HG03175 (cell line): ENCODE data around the gene RUVBL2.

Experiments used
- ATAC-seq: cut with Tn5 transposase; IDR thresholded peaks from one replicate; pipeline ENCODE4 v1.9.1; 2021; ENCODE audit warnings: mild to moderate bottlenecking, moderate library complexity; ENCODE audit not compliant: unreplicated experiment

The RUVBL2 gene

DNA sequence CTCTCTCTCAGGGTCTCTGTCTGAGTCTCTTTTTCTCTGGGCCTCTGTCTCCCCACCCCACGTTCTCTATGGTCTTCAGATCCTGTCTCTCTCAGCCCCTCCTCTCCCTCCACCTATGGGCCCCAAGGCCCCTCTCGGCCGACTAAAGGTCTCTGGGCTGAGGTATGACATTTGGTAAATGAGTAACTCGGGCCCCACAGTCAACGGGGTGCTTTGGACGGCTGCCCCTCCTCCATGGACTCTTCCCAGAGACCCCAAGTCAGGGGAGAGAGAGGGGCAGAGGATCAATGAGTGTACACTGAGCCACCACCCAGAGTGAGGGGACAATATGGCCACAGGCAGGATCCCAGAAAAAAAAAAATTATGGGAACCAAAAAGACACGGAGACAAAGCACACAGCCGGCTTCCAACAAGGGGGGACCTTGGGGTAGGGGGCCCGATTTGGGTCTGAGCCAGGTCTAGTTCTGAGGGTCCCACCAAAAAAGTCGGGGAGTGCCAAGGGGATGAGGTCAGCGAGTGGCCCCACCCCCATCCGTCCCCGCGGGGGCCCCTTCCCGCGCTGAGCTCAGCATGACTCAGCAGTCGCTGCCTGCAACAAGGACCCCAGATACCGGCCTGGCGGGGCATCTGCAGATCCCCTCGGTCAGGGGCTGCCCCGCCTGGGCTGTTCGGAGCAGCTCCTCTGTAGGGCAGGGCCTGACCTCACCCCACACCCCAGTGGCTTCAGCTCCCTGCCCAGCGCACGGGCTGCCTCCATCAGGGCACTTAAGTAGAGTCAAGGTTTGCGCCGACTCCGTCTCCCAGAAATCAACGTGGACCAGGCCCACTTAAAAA, 30.1 kb upstream of the RUVBL2 start:
- ATAC-seq, result no peak

DNA sequence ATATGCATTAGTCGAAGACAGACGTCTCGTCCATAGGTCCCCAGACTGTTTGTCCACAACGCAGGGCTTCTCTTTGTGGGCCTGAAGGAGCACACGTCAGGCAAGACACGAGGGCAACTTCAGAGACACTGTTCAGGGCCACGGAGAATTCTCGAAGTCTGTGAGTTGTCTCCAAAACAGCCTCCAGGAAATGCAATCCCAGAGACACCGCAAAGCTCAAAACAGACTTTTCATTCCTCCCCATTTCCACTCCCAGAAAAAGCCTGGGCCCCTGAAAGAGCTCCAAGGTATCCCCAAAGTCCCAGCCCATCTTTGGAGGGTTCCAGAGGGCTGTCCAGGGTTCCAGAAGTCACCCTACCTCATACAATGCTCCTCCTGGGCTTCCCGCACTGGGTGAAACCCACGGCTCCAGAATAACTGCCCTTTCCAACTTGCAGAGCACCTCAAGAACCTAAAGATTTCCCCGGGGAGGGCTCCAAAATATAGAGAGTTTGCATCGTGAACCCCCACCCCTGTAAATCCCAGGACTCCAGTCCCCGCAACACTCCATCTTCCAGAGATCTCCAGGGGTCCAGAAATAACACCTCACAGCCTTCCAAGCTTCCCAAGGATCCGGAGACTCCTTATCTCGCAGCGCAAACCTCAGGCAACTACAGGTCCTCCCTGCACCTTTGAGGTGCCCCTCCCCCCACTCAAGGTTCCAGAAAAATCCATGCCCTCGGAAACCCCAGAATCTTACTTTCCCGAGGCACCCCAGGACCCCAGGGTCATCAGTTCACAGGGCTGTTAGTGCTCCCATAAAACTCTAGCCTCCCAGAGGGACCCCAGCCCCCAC, 29.3 kb upstream of the RUVBL2 start:
- ATAC-seq, result no peak

DNA sequence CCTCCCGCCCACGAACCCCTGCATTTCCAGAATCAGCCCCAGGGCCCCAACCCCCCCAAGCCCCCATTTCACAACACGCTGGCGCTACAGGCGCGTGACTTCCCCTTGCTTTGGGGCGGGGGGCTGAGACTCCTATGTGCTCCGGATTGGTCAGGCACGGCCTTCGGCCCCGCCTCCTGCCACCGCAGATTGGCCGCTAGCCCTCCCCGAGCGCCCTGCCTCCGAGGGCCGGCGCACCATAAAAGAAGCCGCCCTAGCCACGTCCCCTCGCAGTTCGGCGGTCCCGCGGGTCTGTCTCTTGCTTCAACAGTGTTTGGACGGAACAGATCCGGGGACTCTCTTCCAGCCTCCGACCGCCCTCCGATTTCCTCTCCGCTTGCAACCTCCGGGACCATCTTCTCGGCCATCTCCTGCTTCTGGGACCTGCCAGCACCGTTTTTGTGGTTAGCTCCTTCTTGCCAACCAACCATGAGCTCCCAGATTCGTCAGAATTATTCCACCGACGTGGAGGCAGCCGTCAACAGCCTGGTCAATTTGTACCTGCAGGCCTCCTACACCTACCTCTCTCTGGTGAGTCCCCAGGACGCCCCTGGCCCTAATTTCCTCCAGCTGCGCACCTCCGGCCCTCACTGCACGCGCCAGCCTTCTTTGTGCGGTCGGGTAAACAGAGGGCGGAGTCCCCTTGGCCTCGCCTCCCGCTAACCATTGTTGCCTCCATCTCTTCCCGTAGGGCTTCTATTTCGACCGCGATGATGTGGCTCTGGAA, 28.5 kb upstream of the RUVBL2 start, which contains the start of gene FTL:
TSS of gene FTL (plus strand) at position 270 of the 766 bp plus-strand sequence. CDS start at position 469, 199 bp downstream.
- peak; percentile 65 for ATAC-seq

DNA sequence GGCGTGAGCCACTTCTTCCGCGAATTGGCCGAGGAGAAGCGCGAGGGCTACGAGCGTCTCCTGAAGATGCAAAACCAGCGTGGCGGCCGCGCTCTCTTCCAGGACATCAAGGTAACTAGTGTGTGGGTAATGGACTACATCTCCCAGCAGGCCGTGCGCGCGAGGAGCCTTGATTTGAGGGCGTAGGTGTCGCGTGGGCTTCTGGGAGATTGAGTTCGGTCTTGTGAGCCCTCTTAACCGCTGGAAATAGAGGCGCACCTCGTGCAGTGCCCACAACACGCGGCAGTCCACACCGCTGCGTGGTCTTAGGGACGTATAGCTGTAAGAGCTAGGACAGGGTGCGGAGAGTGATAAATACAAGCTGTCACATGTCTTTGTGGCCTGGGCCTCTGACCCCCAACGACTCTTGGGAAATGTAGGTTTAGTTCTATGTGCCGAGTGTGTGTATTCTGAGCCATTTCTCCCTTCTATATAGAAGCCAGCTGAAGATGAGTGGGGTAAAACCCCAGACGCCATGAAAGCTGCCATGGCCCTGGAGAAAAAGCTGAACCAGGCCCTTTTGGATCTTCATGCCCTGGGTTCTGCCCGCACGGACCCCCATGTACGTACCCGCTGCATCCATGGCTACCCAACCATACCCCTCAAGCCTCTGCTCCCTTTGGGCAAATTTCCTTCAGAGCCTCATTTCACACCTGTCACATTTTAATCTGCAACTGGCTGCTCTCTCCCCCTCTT, 27.7 kb upstream of the RUVBL2 start:
- ATAC-seq, result peak; percentile 34

DNA sequence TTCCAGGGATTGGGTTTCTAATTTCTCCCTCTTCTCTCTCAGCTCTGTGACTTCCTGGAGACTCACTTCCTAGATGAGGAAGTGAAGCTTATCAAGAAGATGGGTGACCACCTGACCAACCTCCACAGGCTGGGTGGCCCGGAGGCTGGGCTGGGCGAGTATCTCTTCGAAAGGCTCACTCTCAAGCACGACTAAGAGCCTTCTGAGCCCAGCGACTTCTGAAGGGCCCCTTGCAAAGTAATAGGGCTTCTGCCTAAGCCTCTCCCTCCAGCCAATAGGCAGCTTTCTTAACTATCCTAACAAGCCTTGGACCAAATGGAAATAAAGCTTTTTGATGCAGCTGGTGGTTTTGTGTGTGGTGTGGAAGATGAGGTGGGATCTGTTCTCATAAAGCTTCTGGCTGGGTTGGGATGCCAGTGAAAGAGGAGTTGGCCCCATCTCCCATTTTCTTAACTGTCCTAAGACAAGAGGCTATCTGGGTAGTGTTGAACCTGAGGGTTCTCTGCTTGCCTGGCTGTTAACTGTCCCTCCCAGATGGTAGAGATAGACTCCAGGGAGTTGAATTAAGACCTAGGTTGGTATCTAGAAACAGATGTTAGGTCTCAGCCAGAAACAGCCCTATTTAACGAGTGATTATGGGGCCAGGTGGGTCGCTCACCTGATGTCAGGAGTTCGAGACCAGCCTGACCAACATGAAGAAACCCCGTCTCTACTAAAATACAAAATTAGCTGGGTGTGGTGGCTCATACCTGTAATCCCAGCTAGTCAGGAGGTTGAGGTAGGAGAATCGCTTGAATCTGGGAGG, 26.9 kb upstream of the RUVBL2 start:
- ATAC-seq, result no peak

DNA sequence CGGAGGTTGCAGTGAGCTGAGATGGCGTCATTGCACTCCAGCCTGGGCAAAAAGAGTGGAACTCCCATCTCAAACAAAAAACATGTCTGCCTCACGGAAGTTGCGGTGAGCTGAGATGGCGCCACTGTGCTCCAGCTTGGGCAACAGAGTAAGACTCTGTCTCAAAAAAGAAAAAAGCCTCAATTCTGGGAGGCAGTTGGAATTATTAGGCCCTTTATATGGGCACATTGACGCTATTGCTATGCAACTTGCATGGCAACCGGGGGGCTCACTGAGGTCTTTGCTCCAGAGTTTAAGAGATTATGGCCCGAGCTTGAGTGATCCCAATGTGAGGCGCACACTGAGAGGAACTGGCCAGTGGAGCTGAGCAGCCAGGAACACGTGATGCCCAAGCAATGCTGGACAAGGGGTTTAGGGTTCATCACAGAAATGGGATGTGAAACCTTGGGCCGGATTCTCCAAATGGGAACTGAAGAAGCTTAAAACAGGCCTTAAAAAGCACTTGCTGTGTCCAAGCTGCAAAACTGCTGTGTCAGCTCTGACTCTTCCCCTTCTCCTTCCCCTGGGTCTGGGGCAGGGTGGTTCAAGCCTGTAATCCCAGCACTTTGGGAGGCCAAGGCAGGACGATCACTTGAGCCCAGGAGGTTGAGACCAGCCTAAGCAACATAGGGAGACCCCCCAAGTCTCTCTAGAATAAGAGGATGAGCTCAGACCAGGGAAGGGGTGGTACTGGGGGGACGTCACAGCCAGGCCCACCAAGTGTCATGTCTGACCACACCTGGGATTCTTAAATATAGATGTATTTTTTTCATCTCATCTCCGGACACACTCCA, 26.1 kb upstream of the RUVBL2 start:
- no peak for ATAC-seq

DNA sequence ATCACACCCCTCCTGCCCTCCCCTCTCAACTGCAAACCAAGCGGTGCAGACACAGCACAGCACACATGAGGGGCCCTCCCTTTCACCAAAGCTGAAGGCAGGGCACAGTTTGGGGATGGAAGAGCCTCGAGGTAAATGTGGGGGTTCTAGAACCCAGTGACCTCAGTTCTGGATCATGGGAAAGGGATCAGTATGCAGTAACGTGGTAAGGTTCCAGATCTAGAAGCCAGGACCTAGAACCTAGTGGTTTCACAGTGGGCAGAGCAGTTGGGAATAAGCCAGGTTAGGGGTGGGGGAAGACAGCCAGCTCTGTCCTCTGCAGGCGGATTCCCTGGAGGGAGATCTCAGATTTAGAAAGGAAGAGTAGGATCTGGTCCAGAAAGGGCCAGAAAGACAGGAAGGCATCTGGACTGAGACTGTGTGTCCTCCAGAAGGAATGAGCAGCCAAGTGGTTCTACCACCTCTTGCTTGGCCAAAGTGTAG, 25.5 kb upstream of the RUVBL2 start:
- ATAC-seq, result no peak

DNA sequence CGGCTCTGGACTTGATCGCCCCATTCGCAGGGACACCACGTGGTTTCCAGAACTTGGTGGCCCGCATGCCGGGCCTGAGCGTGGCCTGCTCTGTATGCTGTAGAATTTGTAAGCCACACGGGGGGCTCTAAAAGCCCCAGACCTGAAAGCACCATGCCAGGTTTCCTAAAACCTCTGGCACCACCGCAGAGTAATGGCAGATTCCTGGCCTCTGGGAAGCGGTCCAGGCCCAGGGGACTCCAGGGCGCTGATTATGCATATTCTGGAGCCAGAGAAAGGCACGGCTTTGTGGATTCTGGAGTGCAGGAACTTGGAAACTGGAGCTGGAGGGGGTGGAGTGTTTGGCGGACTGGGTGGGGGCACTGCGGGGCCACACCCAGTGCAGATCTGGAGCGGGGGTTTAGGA, 24.9 kb upstream of the RUVBL2 start:
- no peak for ATAC-seq

DNA sequence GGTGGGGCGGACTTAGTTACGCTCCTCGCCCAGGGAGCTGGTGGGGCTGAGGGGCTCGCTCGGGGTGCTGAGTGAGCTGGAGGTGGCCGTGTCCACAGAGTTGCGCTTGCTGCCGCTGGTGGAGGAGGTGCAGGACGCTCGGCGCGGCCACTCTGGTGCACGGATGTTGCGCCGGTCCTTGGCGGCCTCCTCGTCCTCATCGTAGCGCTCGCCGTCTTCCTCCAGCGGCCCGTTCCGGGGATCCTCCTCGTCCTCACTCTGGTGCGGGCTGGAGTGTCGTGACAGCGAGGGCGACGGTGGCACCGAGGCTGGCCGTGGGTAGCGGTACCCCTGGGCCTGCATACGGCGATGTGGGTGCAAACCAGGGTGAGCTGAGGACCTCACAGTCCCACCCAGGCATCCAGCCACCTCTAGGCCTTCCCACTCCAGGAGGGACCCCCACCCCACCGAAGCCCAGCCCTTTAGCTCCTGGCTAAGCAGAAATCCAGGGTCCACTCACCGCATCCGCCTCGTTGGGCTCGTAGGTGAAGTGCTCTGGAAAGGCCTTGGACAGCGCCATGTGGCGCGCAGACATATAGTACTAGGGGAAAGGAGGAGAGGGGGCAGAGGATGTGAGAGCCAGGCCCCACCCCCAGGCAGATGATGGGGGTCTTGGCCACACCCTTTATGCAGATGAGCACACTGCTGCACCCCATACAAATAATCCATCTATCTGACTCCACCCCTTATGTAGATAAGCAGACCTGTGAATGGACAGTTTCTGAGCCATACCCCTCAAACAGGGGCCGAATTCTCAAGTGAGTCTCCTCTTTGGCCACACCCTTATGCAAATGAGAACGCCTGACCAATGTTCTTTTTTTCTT, 24.2 kb upstream of the RUVBL2 start:
- no peak for ATAC-seq

DNA sequence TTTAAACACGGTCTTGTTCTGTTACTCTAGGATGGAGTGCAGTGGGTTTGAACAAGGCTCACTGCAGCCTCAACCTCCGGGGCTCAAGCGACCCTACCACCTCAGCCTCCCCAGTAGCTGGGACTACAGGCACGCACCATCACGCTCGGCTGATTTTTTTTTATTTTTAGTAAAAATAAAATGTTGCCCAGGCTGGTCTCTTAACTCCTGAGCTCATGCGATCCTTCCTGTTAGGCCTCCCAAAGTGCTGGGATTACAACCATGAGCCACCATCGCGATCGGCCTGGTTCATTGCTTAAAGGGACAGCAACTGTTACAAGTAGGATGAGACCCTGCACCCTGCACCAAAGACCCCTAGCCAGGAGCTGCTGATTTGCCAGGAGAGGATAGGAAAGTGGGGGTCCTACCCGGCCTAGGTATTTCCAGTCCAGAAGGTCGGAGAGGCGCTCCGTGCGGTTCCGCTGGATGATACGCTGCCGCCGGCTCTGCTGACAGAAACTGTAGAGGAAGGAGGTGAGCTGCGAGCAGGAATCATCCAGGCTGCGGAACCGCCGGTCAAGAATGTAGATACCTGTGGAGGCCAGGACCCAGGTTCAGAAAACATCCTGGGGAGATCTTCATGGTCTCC, 23.4 kb upstream of the RUVBL2 start:
- ATAC-seq, result no peak

DNA sequence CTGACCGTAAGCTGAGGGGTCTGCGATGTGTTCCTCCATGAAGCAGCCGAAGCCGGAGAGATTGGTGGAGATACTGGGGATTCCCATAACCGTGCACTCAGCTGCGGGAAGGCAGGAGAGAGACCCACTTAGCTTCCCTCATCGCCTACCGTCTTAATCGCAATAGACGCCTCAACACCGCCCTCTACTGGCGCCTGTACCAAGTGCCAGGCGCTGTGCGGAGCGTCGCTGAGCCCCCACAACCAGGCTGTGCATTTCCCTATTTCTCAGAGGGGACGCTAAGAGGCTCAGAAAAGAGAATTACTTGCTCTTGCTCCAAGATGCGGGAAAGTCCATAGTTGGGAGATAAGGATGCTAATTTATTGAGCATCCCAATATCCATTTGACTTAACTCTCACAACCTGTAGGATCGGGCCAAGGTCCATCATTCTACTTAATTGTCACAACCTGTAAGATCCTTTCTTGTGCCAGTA, 22.7 kb upstream of the RUVBL2 start:
- no peak for ATAC-seq

DNA sequence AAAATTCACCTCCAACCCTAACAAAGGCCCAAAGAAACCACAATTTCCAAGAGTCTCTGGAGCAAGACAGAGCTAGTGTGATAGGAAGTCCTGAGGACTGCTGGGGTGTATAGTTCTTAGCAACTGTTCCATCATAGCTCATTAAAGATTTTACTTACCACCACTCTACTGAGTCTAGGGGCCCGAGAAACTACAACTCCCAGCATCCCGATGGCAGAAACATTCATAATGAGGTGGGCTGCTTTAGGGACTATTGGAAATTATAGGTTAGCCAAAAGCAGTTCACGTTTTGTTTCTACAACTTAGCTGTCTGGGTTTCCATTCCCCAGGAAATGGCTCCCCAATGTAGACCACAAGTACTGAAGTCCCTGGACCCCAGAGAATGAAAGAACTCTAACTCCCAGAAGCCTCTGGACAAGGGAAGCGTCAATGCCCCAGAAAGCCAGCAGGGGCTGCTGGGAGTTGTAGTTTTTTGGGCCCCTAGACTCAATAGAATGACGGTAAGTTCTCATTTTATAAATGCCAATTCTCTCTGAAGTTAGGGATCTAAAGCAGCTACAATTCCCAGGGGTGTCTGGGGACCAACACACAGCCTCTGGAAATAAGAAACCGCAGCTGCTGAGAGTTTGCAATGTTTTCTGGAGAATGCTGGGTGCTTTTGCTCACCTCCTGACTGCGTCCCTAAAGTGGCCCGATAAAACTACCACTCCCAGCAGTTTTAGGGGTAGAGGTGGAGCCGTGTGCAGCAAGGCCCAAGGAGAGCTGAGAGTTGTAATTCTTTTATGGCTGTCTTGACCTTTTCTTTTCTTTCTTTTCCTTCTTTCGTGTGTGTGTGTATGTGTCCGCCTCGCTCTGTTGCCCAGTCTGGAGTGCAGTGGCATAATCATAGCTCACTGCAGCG, 17.5 kb upstream of the RUVBL2 start:
- no peak for ATAC-seq

DNA sequence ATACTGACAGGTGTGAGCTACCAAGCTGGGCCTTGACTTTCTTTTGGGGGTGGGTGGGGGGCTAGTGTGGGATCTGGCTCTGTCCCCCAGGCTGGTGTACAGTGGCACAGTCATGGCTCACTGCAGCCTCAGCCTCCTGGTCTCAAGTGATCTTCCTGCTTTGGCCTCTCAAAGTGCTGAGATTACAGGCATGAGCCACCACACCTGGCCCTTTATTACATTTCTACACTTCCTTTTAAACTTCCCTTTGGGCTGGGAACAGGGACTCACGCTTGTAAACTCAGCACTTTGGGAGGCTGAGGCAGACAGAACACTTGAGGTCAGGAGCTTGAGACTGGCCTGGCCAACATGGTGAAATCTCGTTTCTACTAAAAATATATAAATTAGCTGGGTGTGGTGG, 16.6 kb upstream of the RUVBL2 start:
- ATAC-seq, result no peak

DNA sequence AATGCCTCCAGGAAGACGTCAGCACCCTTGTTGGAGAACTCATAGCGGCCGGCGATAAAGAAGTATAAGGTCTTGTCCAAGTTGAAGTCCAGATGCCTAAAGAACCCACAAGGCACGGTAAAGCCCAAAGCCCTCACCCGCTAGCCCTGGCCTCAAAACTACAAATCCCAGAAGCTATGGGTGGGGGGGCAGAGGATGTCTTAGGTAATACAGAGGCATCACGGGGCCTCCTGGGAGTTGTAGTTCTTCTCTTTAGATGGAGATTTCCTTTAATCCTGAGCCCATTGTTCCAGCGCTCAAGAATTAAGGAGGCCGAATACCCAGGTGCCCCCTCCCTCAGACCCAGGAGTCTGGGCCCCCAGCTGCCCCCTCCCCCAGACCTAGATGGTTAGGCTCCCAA, 11.4 kb upstream of the RUVBL2 start:
- ATAC-seq, result no peak

DNA sequence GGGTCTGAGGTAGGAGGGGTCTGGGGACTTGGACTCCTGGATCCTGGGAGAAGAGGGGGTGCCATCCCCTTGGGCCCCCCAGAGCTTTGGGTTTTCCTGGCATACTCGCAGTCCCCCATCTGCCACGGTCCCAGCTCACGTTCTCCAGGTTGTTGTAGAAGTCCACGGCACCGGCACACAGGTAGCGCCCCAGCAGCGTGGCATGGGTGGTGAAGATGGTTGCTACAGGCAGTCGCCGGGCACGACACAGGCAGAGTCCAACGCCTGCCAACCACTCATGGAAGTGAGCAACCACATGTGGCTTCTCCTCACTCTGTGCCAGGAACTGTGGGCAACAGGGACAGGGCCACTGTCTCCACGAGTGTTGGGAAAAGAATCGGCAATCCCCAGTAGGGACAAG, 8.0 kb upstream of the RUVBL2 start:
- no peak for ATAC-seq

DNA sequence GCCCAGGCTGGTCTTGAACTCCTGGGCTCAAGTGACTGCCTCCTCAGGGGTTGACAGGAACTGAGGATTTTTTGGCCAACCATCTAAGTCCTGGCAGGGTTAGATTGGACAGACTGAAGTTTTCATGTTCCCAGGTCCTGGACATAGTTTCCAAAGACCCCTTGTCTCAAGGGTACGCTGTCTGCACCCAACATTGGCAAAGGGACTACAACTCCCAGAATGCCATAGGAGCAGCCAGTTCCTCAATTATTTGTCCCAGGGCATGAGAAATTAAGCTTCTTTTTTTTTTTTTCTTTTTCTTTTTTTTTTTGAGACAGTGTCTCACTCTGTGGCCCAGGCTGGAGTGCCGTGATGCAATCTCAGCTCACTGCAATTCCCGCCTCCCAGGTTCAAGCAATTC, 7.5 kb upstream of the RUVBL2 start:
- ATAC-seq, result no peak
